ENCODE data around the gene NGLY1.

Gene NGLY1

DNA sequence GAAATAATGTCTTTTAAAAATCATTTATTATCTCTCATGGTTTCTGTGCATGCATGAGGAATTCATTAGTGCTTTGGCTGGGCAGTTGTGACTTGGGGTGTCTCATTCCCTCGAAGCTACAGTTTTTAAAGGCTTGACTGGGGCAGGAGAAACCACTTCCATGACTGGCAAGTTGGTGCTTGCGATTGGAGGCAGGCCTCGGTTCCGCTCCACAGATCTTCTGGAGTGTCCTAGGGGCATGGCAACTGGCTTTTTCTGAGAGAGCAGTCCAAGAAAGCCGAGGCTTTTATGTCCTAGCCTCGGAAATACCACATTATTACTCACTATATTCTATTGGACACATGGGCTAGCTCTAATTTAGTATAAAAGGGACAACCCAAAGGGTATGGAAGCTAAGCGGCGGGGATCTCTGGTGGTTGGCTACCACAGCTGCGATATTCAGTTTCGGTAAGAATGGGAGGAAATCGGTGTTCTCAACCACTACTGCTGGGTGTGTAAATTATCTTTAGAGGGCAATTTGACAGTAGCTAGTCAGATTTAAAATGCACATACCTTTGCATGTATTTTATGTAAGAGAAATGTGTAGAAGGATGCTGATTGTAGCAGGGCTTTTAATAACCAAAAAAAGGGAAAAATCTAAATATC, 69.8 kb downstream of the NGLY1 start:
- Histone ChIP-seq H3K4me2 (ENCODE audit: low read depth, low read length) (no peak overlapping the region), H3K4me1 (ENCODE audit: low read length) (no peaks in the 10 kb centered on the region), H2AFZ (ENCODE audit: low read length) (no peak overlapping the region), H4K20me1 (ENCODE audit: insufficient read depth, low read length) (no peaks in the 10 kb centered on the region), H3K27ac (ENCODE audit: low read length) (no peak overlapping the region), H3K9me2 (replicated peaks; ENCODE audit: insufficient read depth, low read length) (no peaks in the 10 kb centered on the region), H3K9ac (ENCODE audit: low read length) (no peak overlapping the region), H3K27me3 (replicated peaks; ENCODE audit: insufficient read depth, low read length) (no peaks in the 10 kb centered on the region), H3K36me3 (replicated peaks; ENCODE audit: insufficient read depth, low read length) (no peaks in the 10 kb centered on the region; the same call in 1 of the 2 replicates), H3K79me2 (ENCODE audit: low read length) (no peaks in the 10 kb centered on the region), H3F3A (ENCODE audit: insufficient read depth, low read length) (no peaks in the 10 kb centered on the region), H3K9me3 (replicated peaks; ENCODE audit: insufficient read depth, low read length) (no peaks in the 10 kb centered on the region), H3K4me3 (ENCODE audit: low read length) (no peak overlapping the region)
- no peak for DNase-seq
- TF ChIP-seq EZH2phosphoT487 (IDR thresholded peaks at IDR 0.05; ENCODE audit: low read length) (no peak), EZH2 (optimal IDR thresholded peaks at IDR 0.05; ENCODE audit: low read depth, low read length) (no peak), CTCF (IDR thresholded peaks at IDR 0.05; ENCODE audit: low read length) (no peak)

DNA sequence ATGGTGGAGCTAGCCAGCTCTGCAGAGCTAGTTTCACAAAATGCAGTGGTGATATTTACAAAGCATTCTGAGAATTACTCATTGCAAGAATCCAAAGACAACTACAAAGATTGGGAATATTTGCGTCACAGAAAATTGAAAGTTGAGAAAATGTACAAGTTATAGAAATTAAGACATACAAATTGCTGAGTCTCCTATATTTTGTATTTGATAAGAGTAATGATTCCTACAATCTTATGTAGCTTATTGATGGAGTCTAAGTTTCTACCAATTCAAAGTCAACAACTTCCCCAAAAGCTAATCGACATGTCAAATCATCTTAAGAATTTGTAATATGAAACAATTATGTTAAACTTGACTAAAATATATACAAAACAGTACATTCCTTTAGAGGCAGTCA, 72.2 kb downstream of the NGLY1 start:
- Histone ChIP-seq H3K4me3 (ENCODE audit: low read length) (no peak overlapping the region), H3K4me2 (ENCODE audit: low read depth, low read length) (no peak overlapping the region), H4K20me1 (ENCODE audit: insufficient read depth, low read length) (no peaks in the 10 kb centered on the region), H3K9me2 (replicated peaks; ENCODE audit: insufficient read depth, low read length) (no peaks in the 10 kb centered on the region), H3K4me1 (ENCODE audit: low read length) (no peaks in the 10 kb centered on the region), H3K9ac (ENCODE audit: low read length) (no peak overlapping the region), H2AFZ (ENCODE audit: low read length) (no peak overlapping the region), H3K27ac (ENCODE audit: low read length) (no peak overlapping the region), H3K9me3 (replicated peaks; ENCODE audit: insufficient read depth, low read length) (no peaks in the 10 kb centered on the region), H3F3A (ENCODE audit: insufficient read depth, low read length) (no peaks in the 10 kb centered on the region), H3K79me2 (ENCODE audit: low read length) (no peaks in the 10 kb centered on the region), H3K36me3 (replicated peaks; ENCODE audit: insufficient read depth, low read length) (no peaks in the 10 kb centered on the region), H3K27me3 (replicated peaks; ENCODE audit: insufficient read depth, low read length) (no peaks in the 10 kb centered on the region)
- no peak for DNase-seq
- TF ChIP-seq EZH2 (optimal IDR thresholded peaks at IDR 0.05; ENCODE audit: low read depth, low read length): no peak
- no peak for TF ChIP-seq CTCF (IDR thresholded peaks at IDR 0.05; ENCODE audit: low read length)
- no peak for TF ChIP-seq EZH2phosphoT487 (IDR thresholded peaks at IDR 0.05; ENCODE audit: low read length)

DNA sequence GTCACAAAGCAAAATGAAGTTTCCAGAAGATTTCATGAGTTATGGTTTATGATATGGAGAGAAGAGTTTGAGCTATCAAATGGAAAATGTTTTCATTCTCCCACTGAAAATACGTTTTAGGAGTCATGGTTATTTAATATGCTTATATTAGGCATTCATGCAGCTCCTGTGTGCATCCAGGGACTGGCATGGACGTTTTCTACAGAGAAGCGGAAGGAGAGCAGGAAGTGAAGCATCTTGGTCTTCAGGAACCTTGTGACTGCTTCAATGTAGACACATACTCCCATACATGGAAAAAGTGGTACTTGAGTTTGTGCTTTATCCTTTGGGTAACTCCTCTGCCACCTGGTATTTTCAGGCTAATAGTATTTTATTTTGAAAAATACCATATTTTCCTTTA, 75.2 kb downstream of the NGLY1 start:
- Histone ChIP-seq H3K4me3 (ENCODE audit: low read length) (no peak overlapping the region), H3K9me2 (replicated peaks; ENCODE audit: insufficient read depth, low read length) (no peaks in the 10 kb centered on the region), H3K27me3 (replicated peaks; ENCODE audit: insufficient read depth, low read length) (no peaks in the 10 kb centered on the region), H3K79me2 (ENCODE audit: low read length) (no peaks in the 10 kb centered on the region), H3K27ac (ENCODE audit: low read length) (no peak overlapping the region), H3K36me3 (replicated peaks; ENCODE audit: insufficient read depth, low read length) (no peaks in the 10 kb centered on the region), H3K4me2 (ENCODE audit: low read depth, low read length) (no peak overlapping the region), H3F3A (ENCODE audit: insufficient read depth, low read length) (no peaks in the 10 kb centered on the region), H3K9me3 (replicated peaks; ENCODE audit: insufficient read depth, low read length) (no peaks in the 10 kb centered on the region), H2AFZ (ENCODE audit: low read length) (no peak overlapping the region), H4K20me1 (ENCODE audit: insufficient read depth, low read length) (no peaks in the 10 kb centered on the region), H3K4me1 (ENCODE audit: low read length) (no peaks in the 10 kb centered on the region), H3K9ac (ENCODE audit: low read length) (no peak overlapping the region)
- TF ChIP-seq EZH2phosphoT487 (IDR thresholded peaks at IDR 0.05; ENCODE audit: low read length): no peak
- no peak for TF ChIP-seq CTCF (IDR thresholded peaks at IDR 0.05; ENCODE audit: low read length)
- TF ChIP-seq EZH2 (optimal IDR thresholded peaks at IDR 0.05; ENCODE audit: low read depth, low read length): no peak
- no peak for DNase-seq

Data from MM.1S (cell line).